ENCODE data around the gene CMBL.
A peak's percentile ranks its signal among the peaks of the same experiment; 100 is the strongest.

- TF ChIP-seq CTCF (IDR thresholded peaks at IDR 0.05), result peak; percentile 98
- TF ChIP-seq REST (IDR thresholded peaks at IDR 0.05; ENCODE audit: insufficient read depth in 1 of 2, low read depth in 2 of 2, low read length in 1 of 2), result 0 out of 4 replicates have a peak, but pooled peaks of 1 of the 2 experiments have one; percentile 41
These were observed 23.6 kb downstream of the CMBL start for GRCh38 chr5:10283927-10284635.
